Limb (tissue), 2 donors: Measurements from ENCODE around the gene TP73.

Source experiments
- DNase-seq, 2 donors: peaks; one replicate each; pipeline ENCODE4 v3.0.0-alpha.2; 2016; ENCODE audit errors: extremely low spot score in 2 of 2

The TP73 gene

GRCh38 chr1:3705341-3705950 lies 53.1 kb downstream of the TP73 start:
- no peak for DNase-seq

GRCh38 chr1:3706651-3707297 lies 54.5 kb downstream of the TP73 start:
- DNase-seq = no peak

GRCh38 chr1:3707298-3707938 lies 55.1 kb downstream of the TP73 start:
- DNase-seq = no peak

- no peak for DNase-seq
Measured at GRCh38 chr1:3707939-3708328, 55.6 kb downstream of the TP73 start.

GRCh38 chr1:3708791-3709190 lies 56.5 kb downstream of the TP73 start:
- no peak for DNase-seq

GRCh38 chr1:3710251-3710650 lies 57.9 kb downstream of the TP73 start:
- DNase-seq = no peak

- no peak for DNase-seq
Measured at GRCh38 chr1:3711381-3711779, 59.1 kb downstream of the TP73 start.

GRCh38 chr1:3711780-3712451 lies 59.6 kb downstream of the TP73 start:
- no peak for DNase-seq

GRCh38 chr1:3712573-3713535 lies 60.5 kb downstream of the TP73 start:
- no peak for DNase-seq

GRCh38 chr1:3713840-3714239 lies 61.5 kb downstream of the TP73 start:
- DNase-seq = no peak

GRCh38 chr1:3714284-3714741 lies 62.0 kb downstream of the TP73 start:
- no peak for DNase-seq

- no peak for DNase-seq
Measured at GRCh38 chr1:3714814-3715213, 62.5 kb downstream of the TP73 start.

GRCh38 chr1:3716351-3716750 lies 64.0 kb downstream of the TP73 start:
- DNase-seq = no peak

GRCh38 chr1:3717041-3717714 lies 64.9 kb downstream of the TP73 start:
- DNase-seq = no peak

- DNase-seq = peak in 1 of 2 donors; percentile 79
Measured at GRCh38 chr1:3717715-3718601, 65.6 kb downstream of the TP73 start.

GRCh38 chr1:3718764-3719163 lies 66.4 kb downstream of the TP73 start:
- no peak for DNase-seq

GRCh38 chr1:3721955-3722465 lies 69.7 kb downstream of the TP73 start:
- no peak for DNase-seq

GRCh38 chr1:3722846-3723245 lies 70.5 kb downstream of the TP73 start:
- no peak for DNase-seq

GRCh38 chr1:3724416-3725030 lies 72.2 kb downstream of the TP73 start:
- DNase-seq = peak; percentile 61 to 87
